Stimulated activated CD8-positive, alpha-beta memory T cell treated with anti-CD3 and anti-CD28 coated beads, Interleukin-15, amount 100 ng/mL, for 1 hour (primary cell): ENCODE data around the gene NECTIN1.

Source experiments
- DNase-seq: peaks from one replicate; pipeline ENCODE4 v3.0.0-alpha.2; 2020; ENCODE audit warnings: low read depth

The NECTIN1 gene

DNA sequence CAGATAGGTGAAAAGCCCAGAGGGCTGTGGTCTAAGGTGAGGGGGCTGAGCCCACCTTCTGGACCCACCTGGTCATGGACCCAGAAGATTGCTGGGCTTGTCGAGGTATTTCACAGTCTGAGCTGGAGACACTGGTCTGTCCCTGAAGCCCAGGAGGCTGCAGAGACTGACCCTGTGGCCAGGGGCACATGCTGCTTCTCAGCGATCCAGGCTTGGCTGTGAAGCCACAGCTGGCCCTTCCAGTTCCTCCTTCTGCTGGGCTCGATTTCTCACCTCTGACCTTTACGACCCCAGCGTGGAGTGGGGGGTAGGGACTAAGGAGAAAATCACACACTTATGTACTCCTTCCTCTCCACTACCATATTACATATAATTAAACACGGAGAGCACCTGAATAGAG lies 88.5 kb downstream of the NECTIN1 start:
- no peak for DNase-seq

DNA sequence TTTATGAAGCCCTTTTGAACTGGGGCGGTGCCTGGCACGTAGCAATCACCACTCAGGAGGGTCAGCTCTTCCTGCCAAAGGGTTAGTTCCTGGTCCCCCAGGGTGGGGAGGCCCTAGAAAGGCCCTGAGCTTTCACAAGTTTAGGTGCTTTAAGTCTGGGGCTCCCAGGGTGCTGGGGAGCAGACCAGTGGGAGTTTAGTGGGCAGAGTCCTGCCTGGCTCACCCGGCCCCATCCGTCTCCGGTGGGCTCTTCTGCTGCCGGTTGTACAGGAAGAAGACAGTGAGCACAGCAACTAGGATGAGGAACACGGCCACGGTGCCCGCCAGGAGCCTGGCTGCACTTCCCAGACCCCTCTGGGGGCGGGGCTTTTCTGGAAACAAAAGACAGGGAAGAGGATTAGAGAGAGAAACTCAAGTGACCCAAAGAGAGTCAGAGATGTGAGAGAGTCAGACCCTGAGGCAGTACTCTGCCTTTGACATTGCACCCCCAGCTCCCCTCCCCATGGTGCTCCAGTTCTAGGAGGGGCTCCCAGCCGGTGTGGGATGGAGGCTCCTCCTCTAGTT lies 89.3 kb downstream of the NECTIN1 start:
- DNase-seq, result no peak

DNA sequence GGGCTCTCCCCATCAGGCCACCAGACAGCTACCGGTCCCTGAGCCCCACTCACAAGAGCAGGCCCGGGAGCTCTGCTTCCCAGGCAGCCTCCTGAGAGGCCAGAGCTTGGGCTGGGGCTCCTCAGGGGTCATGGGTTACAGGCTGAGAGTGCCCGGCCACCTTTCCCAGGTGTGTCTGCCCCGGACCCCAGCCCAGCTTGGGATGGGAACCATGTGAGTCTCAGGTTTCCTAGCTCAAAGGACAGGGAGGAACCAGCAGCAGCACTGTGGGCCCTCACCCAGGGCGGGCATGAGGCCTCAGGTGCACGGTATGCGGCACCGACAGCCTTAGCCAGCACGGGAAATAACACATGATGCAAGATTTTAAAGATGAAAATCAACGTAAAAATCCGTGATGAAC lies 90.1 kb downstream of the NECTIN1 start:
- DNase-seq, result no peak

- DNase-seq, result no peak
Measured at GRCh38 chr11:119637481-119637880, 91.5 kb downstream of the NECTIN1 start.

- DNase-seq, result no peak
Measured at GRCh38 chr11:119635776-119636175, 93.2 kb downstream of the NECTIN1 start.

GRCh38 chr11:119635041-119635740 lies 93.8 kb downstream of the NECTIN1 start:
- no peak for DNase-seq

- DNase-seq, result no peak
Measured at GRCh38 chr11:119634301-119634700, 94.7 kb downstream of the NECTIN1 start.

- DNase-seq, result no peak
Measured at GRCh38 chr11:119629834-119630624, 99.0 kb downstream of the NECTIN1 start.

DNA sequence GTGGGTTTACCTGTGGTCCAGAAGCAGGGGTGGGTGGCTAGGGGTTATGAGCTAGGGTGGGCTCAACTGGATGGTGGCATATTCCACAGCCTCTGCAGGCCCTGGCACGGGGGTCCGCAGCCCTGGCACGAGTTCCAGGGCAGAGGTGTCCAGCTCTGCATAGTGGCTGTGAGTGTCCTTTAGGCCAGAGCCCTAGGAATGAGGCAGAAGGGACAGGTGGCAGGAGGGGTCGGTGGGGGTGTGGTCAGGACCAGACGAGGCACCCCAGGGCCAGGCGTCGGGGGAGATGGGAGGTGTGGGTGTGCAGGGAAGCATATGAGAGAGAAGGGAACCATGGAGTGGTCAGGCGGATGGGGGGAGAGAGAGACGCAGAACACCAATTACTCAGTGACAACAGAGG lies 99.9 kb downstream of the NECTIN1 start:
- DNase-seq, result no peak

DNA sequence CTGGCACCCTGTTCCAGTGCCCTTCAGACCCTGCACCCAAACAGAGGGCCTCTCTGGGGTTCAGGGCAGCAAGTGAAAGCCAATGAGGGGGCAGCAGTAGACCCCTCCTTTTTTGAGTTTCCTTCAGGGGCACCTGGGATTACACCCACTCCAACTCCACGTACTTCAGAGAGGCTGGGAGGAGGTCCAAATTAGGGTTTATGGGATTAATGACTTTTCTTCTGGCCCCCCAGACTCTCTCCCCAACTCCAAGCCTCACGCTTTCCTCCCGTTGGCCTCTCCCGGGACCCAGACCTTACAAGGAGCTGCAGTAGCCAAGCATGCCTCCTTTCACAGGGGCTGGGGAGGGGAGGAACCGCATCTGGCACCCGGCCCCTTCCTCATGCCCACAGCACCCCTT lies 101.7 kb downstream of the NECTIN1 start:
- DNase-seq, result no peak

GRCh38 chr11:119626871-119627270 lies 102.1 kb downstream of the NECTIN1 start:
- no peak for DNase-seq

DNA sequence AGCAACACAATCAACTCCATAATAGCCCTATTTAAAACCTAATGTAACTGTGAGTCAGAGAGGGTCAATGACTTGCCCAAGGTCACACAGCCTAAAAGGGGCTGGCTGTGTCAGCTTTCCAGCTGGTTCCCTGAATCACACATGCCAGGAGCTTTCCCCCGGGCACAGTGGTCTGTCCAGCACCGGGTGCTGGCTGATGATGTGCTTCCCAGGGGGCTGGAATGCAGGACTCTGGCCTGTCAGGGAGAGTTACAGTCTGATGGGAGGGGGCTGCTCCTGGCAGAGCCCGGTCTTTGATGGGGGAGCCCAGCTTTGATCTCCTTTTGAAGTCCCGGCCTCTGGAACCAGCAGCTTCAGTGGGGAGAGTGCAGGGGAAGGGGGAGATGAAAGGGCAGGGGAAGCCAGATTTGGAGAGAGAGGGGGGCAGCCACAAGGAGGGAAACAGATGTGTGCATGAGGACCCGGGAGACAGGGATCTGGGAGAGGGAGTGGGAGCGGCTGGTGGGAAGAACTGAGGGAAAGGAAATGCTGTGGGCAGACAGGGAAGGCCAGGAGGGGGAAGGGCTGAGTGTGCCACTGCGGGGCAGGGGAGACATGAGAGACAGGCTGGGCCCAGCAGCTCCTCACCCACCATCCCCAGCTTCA lies 102.7 kb downstream of the NECTIN1 start:
- DNase-seq, result no peak

GRCh38 chr11:119625206-119625978 lies 103.6 kb downstream of the NECTIN1 start:
- no peak for DNase-seq

DNA sequence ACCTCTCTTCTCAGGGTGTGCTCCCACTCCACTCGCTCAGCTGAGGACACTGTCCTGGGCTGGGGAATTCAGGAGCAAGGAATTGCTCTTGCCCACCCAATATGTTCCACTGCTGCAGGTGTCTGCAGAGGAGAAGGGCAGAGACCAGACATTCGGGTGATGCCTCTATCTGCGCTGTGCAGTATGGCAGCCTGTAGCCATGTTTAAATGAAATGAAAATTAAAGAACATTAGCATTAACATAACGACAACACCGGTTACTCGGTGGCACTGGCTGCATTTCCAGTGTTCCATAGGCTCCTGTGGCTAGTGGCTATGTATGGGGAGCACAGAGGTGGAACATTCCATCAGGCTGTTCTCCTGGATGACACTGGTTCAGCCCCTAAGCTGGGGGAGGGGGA lies 104.4 kb downstream of the NECTIN1 start:
- DNase-seq, result no peak

GRCh38 chr11:119624102-119624615 lies 104.8 kb downstream of the NECTIN1 start:
- no peak for DNase-seq

DNA sequence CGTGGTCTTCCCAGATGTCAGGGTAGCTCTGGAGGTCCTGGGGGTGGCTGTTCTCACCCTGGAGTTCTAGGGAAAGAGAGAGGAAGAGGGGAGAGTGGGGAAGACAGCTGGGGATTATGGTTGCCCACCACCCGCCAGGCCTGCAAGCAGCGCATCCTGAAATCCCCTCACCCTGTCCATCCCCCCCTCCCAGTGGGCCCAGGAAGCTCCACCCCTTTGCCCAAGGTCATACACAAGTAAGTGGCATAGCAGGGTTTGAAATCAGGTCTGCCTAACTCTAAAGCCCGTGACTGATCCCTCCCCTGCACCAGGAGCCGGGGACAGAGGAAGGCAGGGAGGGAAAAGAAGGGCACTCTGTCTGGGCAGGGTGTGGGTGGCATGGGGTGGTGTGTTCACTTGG lies 105.3 kb downstream of the NECTIN1 start:
- no peak for DNase-seq

- DNase-seq, result no peak
Measured at GRCh38 chr11:119622454-119623143, 106.4 kb downstream of the NECTIN1 start.

DNA sequence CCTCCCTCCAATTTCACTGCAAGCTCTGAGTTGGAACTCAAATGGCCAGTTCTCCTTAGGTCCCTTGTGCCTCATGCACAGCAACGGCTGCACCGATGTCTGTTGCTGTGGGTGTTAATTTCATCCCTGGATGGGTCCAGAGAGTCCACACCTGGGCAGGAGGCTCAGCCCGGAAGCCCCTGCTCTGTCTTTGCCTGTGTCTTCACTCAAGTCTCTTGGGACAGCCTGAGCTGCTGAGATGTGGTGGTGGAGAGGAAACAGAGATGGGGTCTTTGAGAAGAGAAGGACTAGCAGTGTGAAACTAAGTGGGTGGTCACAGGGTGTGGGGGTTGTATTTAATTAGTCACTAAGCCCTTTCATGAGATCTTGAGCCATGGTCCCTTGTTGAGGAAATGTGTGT lies 109.3 kb downstream of the NECTIN1 start:
- no peak for DNase-seq

DNA sequence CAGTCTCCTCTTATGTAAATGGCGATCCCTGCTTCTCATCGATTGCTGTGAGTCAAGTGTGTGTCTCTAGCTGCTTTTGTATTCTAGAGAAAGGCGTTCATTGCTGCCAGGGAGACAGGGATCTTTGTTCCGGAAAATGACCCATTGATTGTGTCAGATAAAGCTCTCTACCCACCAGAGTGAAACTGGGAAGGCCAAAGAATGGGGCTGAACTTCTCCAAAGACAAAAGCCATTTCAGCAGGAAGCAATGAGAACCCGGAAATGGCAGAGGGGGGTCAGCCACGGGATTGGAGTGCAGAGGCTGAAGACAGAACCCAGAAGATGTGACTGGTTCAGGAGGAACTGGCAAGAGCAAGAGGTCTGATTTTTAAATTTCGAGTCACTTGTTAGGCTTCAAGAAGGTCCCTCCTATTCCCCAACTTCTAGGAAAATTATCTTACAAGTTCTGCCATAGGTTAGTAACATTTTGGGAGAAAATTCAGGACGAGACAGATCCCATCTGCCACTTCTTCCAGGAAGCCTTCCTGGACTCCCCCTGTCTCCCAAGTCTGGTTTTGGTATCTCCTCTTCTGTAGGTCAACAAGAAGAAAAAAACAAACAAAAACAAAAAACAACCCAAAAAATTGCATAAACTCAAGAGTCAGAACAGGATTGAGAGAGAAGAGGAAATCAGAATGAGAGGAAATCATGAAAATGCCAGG lies 110.6 kb downstream of the NECTIN1 start:
- DNase-seq, result no peak

- no peak for DNase-seq
Measured at GRCh38 chr11:119617340-119617713, 111.7 kb downstream of the NECTIN1 start.
